ENCODE measurements around the gene CNOT4.

Gene CNOT4

DNA sequence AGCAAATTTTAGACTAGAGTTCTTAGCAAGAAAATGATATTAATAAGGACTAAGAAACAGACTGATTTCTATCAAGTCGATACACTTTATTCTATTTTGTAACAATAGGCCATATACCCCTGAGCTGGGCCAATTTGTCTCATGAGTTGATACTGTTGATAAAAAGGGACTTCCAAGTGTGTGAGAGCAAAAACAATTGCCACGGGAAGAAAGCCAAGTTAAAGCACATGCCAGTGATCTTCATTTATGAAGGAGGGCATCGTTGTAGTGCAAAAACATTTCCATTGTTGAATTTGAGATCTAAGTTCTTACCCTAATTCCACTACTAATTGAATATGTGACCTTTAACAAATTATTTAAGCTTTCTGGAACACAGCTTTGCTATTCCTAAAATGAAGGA is 119.9 kb downstream of the CNOT4 start:
- DNase-seq, result no peak

- DNase-seq, result no peak
These were observed 121.3 kb downstream of the CNOT4 start for GRCh38 chr7:135388616-135389015.

DNA sequence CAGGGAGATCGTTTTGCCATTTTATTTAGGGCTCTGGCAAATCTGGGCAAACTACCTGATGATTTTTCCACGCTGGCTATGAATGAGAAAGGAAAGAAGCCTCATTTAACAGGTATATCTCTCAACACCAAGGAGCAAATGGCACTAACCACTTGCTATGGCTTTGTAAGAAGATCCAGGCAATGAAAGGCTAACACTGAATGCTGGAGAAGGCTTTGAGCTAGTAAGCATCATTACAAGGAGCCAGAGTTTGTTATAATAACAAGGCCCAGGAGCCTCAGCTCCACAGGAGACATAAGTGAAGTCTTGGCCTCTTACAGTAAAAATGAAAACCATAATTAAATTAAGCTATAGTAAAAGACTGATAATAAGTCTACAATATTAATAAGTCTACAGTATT is 123.1 kb downstream of the CNOT4 start:
- no peak for DNase-seq

- no peak for DNase-seq
These were observed 123.7 kb downstream of the CNOT4 start for GRCh38 chr7:135386181-135386580.

DNA sequence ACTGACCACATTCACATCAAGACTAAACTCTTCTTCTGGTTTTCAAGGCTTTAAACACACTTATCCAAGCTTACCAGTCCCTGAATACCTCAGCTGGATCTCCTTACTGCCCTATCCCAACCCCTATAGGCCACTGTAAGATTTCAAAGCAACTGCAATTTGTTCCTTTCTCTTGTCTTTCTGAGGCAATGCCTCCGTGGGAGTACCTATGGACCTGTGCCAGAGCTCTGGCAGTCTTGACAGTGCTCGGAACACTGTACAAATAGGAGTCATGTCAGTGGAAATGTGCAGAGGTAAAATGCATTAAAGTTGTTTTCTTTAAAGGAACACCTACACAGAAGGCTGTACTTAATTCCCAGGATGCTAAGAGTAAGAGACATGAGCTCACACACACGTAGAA is 124.7 kb downstream of the CNOT4 start:
- DNase-seq, result no peak

DNA sequence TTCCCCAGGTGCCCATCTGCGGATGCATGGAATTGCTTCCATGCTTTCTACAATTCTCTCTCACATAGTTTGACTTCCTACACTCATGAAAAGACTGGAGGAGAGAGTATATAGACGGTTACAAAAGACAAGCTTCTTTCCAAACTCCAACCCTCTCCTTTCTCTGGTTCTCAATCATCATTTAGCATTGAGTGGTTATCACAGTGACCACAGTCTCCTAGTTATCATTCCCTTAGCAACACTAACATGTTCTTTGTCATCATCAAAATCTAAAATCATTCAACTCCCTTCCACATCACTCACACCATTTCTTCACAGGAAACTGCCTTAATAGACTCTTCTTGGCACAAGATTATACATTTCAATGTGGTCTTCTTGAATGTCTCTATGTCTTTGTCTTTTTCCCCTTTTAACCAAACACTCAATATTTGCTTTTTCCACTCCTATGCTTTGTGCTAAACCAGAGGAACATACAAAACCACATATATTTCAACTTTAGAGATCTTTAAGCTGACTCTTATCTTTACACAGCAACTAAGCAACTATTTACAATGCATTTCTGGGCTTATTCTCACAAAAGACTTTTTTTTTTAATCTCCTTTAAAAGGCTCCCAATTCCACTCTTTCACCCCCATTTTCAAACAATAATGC is 126.3 kb downstream of the CNOT4 start:
- DNase-seq, result no peak

DNA sequence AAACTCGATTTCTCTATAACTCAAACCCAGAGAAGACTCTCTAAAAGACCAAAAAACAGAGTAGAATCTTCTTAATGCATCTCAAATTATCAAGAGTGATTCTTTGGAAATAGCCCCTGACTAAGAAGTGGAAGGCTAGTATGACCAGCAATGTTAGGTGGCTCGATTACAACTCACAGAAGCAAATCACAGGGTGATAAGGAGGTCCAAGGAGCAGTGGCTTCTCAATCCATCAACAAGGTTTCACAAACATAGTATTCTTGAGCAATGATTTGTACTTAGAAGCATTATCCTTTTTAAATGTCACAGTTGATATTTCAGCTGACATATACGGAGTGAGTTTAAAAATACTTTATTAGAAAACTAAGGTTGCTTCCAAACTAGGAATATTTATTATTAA is 127.7 kb downstream of the CNOT4 start:
- no peak for DNase-seq

DNA sequence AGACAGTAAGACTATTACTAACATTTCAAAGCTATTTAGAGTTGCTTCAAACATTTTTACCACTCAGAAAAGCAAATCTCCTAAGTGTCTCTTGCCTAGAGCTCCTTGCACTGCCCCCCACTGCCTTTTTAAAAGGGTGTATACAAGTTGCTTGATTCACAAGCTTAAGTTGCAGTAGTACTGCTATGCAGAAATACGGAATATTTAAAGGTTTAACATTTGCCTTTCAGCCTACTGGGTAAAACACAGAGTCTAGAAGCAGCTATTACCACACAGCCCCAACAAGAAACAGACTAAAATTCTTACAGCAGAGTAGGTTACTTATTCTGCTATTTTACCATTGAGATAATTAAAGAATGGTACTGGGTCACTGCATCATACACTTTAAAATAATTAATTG is 128.5 kb downstream of the CNOT4 start:
- DNase-seq, result no peak

DNA sequence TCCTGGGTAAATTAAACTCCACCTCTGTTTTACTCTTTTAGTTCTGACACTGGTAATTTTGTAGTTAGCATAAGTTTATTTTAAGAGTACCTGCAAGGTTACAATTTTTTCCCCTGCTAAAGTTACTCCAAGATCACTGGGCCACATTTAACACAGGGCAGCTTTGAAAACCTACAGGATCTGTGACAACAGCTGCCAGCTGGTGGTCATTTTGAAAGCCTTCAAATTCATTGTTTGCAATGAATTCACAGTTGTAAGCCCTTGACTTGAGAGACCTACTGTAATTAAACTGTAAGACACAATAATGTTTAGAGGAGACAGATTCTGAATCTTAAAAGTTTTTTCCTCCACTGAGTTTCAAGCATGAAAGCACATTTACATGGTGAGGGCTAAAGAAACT is 129.6 kb downstream of the CNOT4 start:
- DNase-seq, result no peak

DNA sequence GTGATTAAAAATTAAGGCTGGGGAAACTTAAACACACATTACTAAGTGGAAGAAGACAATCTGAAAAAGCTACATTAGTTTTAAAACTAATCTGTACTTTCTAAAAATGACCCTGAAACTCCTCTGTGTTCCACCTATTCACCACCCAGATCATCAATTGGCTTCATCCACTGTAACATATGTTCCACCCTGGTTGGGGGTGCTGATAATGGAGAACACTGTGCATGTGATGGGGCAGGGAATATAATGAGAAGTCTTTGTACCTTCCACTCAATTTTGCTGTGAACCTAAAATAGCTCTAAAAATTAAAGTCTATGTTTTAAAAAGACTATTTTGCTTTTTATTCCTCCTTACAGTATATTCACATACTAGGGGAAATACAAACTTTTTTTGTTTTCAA is 132.7 kb downstream of the CNOT4 start:
- no peak for DNase-seq

GRCh38 chr7:135375908-135376699 is 133.8 kb downstream of the CNOT4 start:
- no peak for DNase-seq

DNA sequence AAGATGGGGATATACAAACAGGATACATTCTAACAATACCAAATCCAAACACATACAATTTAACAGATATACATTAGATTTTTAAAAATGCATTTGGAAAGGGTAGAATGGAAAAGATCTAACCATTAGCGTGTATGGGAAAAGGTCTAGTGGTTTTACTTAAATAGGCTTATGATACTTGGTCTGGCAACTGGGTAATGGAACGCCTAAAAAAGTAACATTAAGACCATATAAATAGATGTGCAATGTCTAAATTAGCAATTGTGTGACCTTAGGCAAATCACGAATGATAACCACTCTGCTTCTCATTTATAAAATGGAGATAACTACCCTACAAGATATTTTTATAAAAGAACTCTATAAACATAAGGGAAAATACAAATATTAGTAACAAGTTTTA is 135.2 kb downstream of the CNOT4 start:
- DNase-seq, result no peak

DNA sequence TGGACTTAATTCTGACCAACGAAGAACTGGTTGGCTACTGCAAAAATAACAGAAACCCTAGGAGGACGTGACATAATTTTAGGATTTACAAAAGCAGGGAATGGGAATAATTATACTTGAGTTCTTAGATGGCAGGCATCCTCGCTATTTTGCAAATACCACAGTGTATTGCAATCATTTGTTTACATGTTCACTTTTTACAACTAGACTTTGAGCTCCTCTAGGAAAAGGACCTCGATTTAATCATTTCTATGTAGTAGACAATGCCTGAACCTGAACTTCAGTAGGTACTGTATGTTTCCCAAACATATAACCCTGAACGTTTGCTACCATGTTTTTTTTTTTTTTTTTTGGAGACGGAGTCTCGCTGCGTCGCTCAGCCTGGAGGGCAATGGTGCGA is 137.7 kb downstream of the CNOT4 start:
- no peak for DNase-seq

DNA sequence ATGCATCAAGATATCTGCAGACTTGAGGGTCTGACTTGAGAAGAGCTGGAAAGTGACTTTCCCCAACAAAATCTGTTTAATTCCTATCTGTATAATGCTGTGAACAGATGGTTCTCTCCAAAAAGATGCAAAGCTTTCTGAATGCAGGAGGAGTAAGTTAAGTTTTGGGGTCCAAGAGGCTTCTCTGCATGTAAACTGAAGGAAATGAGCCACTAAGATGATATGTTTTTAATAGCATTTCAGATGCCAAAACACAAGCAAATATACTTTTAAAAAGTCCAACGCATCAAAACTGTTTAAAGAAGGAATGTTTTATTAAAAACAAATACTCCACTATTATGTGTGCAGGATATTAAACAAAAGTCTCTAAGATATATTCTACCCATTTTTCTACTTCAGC is 139.2 kb downstream of the CNOT4 start:
- DNase-seq, result no peak

DNA sequence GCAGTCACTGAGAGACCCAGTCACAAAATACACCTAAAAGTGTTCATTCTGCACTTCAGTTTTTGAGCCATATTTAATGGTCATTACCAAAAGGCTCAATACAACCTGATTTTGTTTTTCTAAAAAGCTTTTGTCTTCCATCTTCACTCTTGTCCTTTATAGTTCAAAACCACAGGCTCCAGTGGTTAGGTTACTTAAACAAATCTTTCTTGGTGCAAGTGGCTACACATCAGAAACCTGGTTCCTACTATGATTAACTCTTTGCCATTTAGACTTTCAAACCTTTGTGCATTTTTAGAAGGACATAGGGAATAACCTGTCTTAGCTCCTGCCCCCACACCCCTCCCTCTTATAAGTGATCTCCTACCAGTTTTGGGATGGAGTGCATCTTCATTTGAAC is 140.5 kb downstream of the CNOT4 start:
- DNase-seq, result no peak

DNA sequence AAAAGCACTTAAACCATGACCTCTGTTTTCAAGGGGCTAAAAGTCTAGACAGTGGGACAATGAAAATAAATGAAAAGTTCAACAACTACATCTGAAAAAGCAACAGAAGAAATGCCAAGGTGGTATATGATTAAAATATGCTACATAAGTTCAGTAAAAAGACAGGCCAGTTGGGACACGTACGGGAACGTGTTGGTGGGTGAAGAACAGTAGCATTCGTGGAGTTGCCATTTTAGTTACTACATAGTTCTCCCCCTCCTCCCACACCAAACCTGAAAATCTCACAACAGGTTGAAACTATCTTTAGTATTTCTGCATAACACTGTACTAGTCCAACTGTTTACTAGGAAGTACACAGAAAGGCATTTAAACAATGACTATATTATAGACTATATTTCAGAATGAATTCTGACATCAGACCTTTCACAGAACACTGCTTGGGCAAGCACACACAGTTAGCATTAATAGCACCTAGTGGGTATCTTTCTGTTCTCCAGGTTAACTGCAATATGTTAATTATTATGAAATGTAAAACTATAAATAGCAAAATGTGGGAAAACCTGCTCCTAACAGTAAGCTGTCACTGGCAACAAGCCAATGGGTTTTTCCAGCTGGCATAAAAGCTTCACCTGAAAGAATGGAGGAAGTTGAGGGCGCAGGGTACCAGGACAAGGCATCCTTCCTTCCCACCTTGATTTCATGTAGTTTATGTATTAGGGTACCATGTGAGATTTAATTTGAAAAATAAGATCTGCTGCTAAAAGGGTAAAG is 141.3 kb downstream of the CNOT4 start:
- no peak for DNase-seq

DNA sequence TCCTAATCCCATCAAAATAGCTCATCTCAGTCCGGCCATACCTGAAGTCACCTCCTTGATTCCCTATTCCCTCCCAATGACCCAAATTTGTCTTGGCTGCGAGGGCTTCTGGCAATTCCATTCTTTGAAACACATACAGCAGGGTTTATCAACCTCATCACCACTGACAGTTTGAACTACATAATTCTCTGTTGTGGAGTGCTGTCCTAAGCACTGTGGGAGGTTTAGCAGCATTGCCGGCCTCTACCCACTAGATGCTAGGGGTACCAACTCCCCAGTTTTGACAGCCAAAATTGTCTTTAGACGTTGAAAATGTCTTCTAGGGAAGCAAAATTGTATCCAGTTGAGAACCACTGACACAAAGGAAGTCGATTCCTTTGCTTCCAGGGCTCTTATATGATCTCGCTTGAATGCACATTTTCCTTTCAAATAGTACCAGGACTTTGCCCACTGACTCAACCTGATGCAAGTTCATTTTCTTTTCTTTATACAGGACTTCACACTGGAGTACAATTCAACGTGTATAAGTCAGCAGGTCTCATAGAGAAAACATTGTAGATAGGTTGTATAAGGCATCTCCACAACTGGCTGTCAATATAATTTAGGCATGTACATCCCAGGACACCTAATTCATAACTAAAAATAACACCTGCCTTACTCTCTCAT is 142.9 kb downstream of the CNOT4 start:
- no peak for DNase-seq

DNA sequence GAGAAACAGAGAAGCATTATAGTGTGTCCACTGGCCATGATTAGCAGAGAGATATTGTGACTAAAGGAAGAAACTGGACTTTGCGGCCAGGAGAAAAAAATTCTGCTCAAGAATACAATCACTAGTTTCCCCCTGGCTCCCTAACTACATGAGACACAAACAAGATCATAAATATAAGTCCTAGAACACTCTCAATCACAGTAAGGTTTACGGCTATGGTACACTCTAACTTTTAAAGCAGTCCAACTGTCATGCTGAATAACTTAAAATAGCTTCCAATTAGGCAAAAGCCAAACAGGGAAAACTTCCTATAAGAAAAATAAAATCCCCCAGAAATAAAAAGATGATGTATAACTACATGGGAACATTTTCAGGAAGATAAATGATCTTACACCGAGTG is 144.2 kb downstream of the CNOT4 start:
- no peak for DNase-seq

DNA sequence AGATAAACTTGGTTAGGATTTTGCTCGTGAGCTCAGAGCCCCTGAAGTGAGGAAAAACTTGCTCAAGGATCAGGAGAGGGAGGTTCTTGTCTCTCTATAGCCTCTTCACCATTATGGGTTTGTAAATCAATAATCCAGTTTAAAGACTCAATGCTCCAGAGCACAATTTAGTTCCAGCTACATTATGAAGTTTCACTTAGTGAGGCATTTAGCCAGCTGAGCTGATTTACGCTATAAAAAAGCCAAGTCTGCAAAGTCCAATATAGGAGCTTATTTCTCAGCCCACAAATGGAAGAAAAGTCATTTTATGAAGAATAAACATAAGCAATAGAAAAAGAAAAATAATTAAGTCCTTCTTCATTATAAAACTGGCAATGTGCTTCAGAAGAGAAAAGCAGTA is 145.7 kb downstream of the CNOT4 start:
- DNase-seq, result no peak

GRCh38 chr7:135362871-135363270 is 147.0 kb downstream of the CNOT4 start:
- no peak for DNase-seq

DNA sequence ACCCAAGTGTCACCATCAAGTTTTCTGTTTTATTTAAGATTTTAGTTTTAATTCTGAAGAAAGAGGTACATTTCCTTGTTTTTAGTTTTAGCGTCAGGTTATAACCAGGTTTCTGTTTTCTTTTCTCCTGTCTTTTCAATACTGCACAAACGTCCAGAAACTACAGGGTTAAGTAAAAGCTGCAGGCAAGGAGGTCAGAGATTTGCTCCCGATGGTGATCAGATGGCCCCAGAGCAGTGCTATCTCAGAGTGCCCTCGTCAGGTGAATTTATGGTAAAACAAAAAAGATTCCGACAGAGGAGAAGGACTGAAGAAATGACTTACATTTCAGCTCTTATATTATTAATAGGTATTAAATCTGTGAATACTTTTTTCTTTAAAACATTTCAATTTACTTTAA is 148.1 kb downstream of the CNOT4 start:
- DNase-seq, result no peak

- no peak for DNase-seq
These were observed 150.3 kb downstream of the CNOT4 start for GRCh38 chr7:135359615-135360014.

- no peak for DNase-seq
These were observed 154.4 kb downstream of the CNOT4 start for GRCh38 chr7:135355377-135356048.
